HG03439 (cell line): ENCODE data around the gene IL17RB.
A peak's percentile ranks its signal among the peaks of the same experiment; 100 is the strongest.

Experiments used
- ATAC-seq: cut with Tn5 transposase; IDR thresholded peaks from one replicate; pipeline ENCODE4 v1.9.1; 2021; ENCODE audit warnings: mild to moderate bottlenecking, moderate library complexity; ENCODE audit not compliant: unreplicated experiment

The IL17RB gene

GRCh38 chr3:53846134-53846850, at the start of gene IL17RB, which contains the start of gene CHDH:
Gene IL17RB, plus strand, starts transcription at chr3:53846568. Its CDS starts 21 bp downstream, at chr3:53846589.
Gene CHDH, minus strand, starts transcription at chr3:53846419. Its CDS starts 22,411 bp downstream, at chr3:53824008.
- peak; percentile 41 for ATAC-seq

GRCh38 chr3:53798144-53798543, 48.2 kb upstream of the IL17RB start:
- ATAC-seq, result no peak

GRCh38 chr3:53799338-53799865, 47.0 kb upstream of the IL17RB start:
- no peak for ATAC-seq

GRCh38 chr3:53800041-53800906, 46.1 kb upstream of the IL17RB start:
- no peak for ATAC-seq

GRCh38 chr3:53801319-53801718, 45.0 kb upstream of the IL17RB start:
- no peak for ATAC-seq

GRCh38 chr3:53802256-53802880, 44.0 kb upstream of the IL17RB start:
- no peak for ATAC-seq

- ATAC-seq, result no peak
Observed at GRCh38 chr3:53803124-53803815, 43.1 kb upstream of the IL17RB start.

- no peak for ATAC-seq
Observed at GRCh38 chr3:53803816-53804695, 42.3 kb upstream of the IL17RB start.

- ATAC-seq, result no peak
Observed at GRCh38 chr3:53804697-53805462, 41.5 kb upstream of the IL17RB start.

GRCh38 chr3:53805463-53806159, 40.8 kb upstream of the IL17RB start:
- no peak for ATAC-seq

- ATAC-seq, result no peak
Observed at GRCh38 chr3:53806182-53807116, 39.9 kb upstream of the IL17RB start.

- ATAC-seq, result no peak
Observed at GRCh38 chr3:53807117-53807810, 39.1 kb upstream of the IL17RB start.

GRCh38 chr3:53808496-53808895, 37.9 kb upstream of the IL17RB start:
- no peak for ATAC-seq

GRCh38 chr3:53809267-53809666, 37.1 kb upstream of the IL17RB start:
- no peak for ATAC-seq

- no peak for ATAC-seq
Observed at GRCh38 chr3:53809764-53810400, 36.5 kb upstream of the IL17RB start.
